ENCODE results near the gene PPP2R2B.

The PPP2R2B gene

DNA sequence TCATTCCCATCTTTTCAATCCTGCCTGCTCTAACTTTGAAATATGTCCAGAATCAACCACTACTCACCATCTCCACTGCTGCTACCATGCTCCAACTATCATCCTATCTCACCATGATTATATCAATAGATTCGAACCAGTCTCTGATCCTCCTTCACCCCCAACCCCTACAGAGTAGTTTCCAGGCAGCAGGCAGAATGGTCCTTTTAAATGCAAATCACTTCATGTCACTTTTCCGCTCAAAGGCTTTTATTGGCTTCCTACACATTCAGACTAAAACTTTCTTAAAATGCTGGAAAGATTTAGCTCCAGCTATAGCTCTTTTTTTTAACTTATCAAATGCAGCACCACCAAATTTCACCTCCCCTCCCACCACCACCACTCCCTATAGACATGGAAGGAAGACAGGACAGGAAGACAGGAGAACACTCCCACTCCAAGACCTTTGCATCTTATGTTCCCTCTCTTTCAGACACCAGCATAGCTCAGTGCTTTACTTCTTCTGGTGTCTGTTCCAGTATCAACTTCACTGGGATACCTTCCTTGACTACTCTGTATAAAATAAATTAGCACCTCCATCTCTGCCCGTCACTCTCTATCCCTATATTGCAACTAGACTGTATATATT lies 9.9 kb upstream of the PPP2R2B start:
- no peak for DNase-seq (ENCODE audit: low read depth in 2 of 2)

DNA sequence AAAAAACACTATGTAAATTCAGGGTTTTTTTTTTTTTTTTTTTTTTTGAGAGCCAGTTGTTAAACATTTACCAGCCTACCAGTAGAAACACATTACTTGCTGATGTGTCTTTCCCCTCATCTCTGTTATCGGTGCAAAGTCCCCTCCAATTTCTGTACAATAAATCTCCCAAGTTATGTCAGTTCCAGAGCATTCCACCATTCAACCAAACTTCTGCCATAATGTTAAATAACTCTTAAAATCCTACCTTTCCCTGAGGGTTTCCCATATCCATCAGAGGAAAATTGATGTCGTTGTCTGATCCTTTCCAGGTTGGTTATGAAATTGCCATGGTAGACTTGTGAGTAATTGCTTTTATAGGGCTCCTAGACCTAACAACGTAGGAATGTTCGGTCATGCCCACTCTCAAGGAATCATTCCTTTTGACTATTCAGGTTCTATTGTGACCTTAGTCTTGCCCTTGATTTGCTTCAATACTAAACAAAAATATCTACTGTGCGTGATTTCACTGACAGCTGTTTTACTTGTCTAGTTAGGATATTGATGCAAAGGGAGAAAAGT lies 5.6 kb upstream of the PPP2R2B start:
- no peak for DNase-seq (ENCODE audit: low read depth in 2 of 2)

DNA sequence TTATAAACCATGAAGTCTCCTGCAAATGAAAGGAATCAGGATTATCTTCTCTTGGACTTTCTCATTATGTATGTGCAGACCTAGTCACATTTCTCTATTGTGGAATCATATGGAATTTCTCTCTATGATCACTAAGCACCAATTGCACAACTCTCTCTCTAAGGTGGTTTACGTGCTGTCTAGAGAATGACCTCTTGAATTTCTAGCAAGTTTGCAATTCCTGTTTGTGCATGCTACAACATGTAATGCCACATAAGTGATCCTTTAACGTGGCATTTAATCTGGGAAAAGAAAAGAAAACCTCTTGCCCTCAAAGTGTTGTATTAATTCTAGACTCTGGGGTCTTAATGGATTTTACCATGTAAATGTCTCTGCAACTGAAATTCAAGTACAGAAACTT lies 5.0 kb upstream of the PPP2R2B start:
- no peak for DNase-seq (ENCODE audit: low read depth in 2 of 2)

DNA sequence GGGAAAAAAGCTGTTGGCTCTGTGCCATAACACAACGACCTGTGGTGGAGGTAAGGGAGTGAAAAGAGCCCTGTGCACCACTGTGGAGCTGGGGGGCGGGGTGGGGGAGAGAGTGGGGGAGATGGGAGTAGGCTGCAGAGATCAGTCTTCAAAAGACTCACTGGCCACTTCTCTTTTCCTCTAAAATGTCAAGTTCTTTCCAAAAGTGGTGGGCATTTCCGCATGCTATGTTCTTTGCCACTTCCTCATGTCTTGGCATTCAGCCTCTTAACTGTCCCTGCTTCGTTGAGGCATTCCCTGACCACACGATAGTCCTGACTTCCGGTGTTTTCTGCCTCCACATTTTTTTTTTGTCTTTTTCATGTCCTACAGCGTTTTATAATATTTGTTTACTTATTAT lies 2.4 kb upstream of the PPP2R2B start:
- DNase-seq (ENCODE audit: low read depth in 2 of 2): no peak

DNA sequence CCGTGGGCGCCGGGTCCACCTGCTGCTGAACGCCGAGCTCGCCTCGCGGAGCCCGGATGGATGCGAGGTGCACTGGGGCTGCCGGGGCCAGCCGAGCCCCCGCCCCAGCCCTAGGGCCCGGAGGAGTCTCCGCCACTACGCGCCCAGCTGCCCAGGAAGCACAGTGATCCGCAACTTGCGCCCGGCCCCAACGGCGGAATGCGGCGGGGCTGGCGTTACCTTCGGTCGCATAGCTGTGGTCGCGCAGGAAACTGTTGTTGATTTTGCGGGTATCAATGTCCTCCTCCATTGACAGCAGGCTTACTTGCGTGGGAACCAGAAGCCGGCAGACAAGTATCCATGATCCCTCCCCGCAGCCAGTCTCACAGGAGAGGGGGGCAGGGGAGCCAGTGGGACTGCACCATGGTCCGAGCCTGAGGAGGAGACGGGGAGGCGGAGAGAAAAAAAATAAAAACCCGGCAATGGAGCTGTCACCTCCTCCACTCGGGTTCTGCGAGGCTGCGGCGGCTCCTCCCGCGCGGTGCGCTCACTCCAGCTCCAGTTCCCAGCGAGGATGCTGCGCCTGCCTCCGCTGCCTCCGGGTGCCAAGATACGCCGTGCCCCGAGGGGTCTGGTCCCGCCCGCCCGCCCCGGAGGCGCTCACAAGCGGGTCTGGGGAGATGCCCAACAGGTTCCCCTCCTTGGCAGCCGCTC lies 628 bp downstream of the PPP2R2B start:
- DNase-seq (ENCODE audit: low read depth in 2 of 2): no peak

DNA sequence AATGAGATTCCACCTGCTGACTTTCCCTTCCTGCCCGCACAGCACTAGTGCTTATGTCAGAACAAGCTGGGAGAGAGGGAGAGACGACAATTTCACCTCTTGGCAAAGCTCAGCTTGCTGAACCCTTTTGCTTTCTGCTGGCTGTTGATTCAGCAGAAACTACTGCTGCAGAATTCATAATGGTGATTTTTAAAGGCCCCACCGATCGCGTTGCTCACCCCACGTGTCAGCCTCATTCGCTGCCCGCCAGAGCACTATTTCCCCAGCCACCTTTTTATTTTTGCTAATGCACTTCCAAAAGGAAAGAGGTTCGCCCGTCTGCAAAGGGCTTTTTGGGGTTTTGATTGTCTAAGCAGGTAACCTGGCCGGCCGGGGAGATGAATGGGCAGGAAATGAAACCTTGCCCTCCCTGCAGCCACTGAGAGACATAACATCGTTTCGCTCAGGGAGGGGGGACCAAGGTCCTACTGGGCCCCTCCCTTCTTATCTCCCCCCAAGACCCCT lies 1.3 kb downstream of the PPP2R2B start:
- no peak for DNase-seq (ENCODE audit: low read depth in 2 of 2)

DNA sequence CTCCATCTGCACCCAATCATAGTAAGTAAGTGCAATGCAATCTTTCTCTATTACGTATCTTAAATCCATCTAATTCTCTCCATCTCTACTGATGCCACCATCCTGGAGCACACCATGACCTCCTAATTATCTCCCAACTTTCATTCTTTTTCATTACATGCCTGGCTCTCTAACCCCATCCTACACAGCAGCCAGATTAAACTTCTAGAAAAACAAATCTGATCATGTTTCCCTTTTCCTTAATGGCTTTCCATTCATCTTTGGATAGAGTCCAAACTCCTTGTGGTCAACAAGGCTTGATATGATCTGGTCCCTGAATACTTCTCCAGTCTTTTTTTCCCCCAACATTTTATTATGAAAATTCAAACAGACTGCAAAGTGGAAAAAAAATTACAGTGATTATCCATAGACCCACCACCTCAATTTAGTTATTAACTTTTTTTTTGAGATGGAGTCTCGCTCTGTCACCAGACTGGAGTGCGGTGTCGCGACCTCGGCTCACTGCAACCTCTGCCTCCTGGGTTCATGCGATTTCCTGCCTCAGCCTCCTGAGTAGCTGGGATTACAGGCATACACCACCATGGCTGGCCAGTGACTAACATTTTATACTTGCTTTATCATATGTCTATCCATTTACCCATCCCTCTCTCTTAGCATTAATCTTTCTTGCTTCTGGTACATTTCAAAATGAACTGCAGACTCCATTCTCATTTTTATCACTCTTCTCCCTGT lies 5.2 kb downstream of the PPP2R2B start:
- DNase-seq (ENCODE audit: low read depth in 2 of 2): no peak

DNA sequence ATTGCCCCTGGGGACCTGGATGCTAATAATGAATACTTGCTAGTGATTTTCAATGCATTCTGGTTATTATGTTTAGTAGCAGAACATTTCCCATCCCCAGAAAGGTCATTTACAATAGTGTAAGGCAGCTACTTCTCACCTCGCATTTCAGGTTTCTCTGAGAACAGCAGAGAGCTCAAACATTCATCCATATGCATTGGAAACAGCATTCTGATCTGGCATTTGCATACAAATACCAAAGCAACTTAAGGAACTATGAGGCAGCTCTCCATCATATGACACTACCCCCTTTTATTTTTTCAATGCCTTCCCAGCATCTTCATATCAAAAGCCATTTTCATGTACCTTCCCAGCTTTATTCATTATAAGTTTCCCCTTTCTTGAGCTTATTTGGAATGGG lies 6.4 kb downstream of the PPP2R2B start:
- no peak for DNase-seq (ENCODE audit: low read depth in 2 of 2)

DNA sequence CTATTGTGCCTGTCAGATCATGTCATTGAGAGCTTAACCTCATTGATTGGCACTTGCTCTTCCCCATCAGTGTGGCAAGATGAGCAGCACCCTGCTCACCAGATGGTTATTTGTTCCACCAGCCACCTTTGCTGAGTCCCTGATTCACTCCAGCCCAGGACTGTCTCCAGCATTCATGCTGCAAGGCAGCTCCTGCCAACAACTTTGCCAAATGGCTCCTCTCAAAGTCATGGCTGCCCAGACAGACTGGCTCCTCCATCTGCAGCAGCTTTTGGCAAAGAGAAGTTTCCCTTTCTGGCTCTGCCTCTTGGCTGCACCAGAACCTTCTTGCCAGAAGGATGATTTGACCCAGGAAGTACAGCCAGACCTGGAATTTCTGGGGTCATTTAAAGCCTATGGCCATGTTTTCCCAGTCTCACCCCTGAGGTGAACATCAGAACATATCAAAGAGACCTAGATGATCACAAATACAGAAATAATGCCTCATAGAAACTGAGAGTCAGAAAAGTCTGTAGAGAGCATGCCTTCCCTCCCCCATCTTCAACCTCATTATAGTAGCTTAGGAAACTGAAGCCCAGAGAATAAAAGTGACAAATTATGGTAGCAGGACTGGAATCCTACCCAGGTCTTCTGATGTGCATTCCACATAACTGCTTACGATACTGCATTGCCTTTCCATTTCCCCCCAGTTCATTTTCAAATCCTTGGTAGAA lies 10.4 kb downstream of the PPP2R2B start:
- no peak for DNase-seq (ENCODE audit: low read depth in 2 of 2)

DNA sequence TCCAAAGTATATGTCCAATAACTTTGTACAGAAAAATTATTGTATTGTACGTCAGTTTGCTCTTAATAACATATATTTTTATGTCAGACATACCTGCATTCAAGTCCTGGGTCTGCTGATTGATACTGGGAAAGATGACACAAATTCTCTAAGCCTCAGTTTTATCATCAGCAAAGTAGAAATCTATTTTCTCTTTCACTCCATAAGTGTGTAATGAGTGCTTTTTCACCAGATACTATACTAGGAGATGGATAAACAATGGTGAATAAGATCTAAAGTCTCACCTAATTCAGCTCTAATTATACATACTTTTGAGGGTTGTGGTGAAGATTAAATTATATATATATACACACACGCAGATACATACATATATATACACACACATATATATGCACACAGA lies 12.3 kb downstream of the PPP2R2B start:
- no peak for DNase-seq (ENCODE audit: low read depth in 2 of 2)

DNA sequence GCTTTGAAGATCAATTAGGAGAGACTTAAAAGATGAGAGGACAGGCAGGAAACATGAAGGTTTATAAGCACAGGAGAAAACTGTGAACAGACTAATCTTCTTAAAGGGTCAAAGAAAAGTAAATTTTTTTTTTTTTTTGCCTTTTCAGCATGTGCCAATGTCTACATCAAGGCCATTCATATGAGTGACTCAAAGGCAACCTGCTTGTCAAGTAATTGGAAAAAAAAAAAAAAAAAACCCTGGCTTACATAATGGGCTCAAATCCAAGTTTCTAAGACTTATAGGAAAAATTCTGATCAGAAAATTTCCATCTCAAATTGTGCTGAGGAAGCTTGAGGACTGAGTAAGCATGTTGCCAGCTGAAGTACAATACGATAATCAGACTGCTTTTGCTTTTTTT lies 15.9 kb downstream of the PPP2R2B start:
- DNase-seq (ENCODE audit: low read depth in 2 of 2): no peak

DNA sequence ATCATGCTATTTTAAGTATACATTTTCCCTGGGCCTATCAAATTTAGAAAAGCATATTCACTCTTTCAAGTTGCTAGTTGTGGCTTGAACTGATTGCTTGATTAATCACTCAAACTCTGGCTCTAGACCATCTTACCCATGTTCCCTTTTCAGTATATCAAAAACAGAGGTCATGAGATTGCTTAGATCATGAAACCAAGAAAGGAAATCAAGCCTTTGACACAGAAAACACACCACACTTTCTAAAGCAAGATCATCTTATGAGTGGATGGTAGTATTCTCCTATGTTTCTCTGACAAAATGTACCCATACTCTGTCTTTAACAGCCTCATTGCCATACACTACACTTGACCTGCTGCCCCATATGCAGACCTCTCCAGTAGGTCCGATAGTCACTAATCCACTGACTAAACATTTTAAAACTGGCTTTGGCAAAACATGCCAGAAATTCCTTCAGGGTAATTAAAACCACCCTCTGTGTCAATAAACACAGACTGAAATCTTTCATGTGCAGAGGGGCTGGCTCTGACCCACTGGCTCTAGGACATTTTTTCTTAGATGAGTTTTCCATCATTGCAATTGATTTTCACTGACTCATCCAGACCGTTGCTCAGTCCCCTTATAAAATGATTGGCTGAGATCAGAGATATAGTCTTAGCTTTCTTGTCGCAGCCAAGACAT lies 18.2 kb downstream of the PPP2R2B start:
- DNase-seq (ENCODE audit: low read depth in 2 of 2): no peak

DNA sequence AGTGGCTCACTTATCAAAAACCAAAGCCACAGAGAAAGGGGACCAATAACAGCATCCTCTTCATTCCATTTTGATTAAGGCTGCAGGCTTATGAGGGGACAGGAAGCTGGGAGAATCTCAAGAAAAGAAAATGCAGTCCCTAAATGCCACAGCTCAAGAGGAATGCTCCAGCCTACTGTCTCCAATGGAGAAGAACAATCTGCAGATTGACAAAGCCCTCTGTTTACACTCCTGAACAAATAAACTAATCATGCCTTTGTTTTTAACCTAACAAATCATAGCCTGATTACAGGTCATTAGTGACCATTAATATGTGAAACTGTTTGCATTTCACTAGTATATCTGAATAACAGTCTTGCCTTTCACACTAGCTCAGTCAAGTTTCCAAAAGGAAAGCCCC lies 26.5 kb downstream of the PPP2R2B start:
- no peak for DNase-seq (ENCODE audit: low read depth in 2 of 2)

DNA sequence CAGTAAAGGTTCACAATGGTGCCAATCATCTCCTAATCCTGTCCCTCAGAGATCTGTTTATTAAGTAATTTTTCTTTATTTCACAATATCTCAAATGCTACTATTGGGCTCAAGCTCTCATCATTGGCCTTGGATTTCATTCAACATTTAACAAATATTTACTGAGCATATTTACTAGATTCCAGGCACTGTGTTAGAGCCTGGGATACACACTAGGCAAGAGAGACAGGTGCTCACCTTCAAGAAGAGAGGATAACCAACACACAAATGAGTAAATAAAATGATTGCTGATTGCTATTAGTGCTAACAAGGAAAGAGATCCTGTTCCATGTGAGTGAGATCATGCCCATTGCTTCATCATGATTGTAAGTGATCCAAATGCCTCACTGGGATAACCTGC lies 27.4 kb downstream of the PPP2R2B start:
- no peak for DNase-seq (ENCODE audit: low read depth in 2 of 2)

DNA sequence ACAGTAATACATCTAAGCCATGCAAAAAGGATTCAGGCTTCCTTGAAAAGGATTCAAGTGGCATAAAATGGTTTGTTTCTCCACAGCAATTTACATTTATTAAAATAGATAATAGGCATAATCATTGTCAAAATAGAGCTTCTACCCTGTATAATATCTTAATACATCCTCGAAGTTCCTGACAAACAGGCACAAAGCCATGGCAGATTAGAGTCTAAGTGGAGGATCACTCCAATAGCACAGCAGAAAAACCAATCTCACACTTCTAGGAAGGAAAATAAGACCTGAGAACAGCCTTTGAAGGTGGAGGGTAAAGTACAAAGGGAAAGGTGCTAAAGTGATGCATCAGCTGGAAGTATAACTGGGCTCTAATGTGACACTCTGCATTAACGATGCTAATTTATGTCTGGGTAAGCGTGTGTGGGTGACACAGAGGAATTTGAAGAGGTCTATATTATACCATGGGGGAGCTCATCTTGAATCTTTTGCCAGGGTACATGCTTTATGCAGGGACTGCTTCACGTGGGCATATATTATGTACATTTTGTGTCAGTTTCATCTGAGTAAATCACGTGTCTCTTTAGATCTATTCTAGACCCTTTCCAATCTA lies 28.8 kb downstream of the PPP2R2B start:
- DNase-seq (ENCODE audit: low read depth in 2 of 2): no peak

DNA sequence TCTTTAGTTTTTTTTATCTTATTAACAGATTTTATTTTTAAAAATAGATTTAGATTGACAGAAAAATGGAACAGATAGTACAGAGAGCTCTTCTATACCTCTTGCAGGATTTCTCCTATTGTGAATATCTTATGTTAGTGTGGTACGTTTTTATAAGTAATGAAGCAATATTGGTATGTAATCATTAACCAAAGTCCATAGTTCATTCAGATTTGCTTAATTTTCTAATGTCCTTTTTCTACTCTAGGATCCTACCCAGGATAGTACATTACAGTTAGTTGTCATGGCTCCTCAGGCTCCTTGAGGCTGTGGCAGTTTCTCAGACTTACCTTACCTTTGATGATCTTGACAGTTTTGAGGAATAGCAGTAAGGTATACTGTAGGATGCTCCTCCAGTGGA lies 30.4 kb downstream of the PPP2R2B start:
- DNase-seq (ENCODE audit: low read depth in 2 of 2): no peak

DNA sequence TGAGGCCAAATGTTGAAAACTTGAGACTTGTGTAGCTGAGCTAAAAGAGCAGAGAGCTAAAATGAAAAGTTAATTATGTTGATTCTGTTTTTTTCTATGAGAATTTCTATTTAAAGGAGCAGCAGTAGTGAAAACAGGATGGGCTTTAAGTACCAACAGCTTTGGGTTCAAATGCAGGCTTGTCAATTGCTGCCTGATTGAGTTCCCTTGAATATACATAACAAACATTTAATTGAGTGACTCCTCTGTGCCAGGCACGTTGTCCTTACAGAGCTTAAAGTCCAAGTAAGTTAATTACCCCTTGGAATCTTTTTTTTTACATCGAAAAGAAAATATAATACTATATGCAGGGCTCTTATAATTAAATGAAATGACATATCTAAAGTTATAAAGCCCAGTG lies 38.5 kb downstream of the PPP2R2B start:
- DNase-seq (ENCODE audit: low read depth in 2 of 2): no peak

DNA sequence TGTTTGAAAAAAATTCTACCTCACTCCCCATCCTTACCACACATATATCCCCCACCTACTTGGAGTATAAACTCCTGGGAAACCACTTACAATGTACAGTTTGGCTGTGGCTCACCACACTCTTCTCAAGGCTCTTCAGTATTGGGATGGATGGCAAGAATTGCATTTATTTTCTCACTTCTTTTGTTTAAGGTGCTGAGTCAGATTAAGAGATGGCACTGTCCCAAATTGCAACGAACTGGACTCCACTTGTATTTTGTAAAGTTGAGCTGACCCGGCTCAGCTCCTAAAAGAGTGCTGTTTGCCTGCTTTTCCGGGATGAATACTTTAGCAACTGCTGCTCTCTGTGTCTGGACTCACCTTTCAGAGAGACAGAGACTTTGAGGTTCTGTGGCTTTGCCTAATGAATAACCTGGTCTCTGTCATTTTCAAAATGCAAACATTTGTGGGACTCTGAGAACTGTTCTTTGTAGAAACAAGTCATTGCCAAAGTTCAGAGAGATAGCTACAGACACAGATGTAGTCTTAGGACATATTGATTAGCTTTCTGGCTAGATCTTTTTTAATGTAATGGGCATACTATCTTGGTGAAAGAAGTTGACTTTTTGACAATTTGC lies 42.2 kb downstream of the PPP2R2B start:
- DNase-seq (ENCODE audit: low read depth in 2 of 2): no peak

DNA sequence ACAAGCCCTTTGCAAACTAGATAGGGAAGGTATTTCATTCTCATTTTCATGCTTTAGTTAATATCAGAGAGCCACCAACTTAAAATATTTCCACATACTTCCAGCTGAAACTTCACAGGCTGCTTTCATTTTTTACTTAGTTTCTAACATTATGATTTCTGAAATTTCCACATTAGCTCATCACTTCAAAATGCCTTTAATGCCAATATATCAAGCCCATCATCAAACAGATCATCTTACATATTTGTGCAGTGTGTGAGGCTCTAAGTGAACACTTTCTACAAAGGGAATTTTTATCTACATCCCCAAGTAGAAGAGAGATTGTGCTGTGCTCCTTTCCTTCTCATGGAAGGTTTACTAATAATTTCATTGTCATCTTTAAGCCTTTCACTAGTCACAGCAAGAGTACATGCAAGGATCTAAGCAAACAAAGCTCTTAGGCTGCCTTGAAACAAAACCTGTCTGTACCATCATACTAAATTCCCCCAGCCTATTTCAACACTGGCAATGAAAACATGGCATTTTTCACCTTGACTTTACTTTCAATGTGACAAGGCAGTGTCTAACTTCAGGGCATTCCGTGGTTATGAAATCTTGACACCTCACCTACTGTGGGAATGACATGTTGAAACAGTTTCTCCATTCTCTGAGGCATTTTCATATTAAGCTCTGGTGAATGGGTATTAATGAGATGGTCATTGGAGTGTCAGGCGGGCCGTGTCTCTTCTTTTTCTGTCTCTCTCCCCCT lies 45.4 kb downstream of the PPP2R2B start:
- no peak for DNase-seq (ENCODE audit: low read depth in 2 of 2)

DNA sequence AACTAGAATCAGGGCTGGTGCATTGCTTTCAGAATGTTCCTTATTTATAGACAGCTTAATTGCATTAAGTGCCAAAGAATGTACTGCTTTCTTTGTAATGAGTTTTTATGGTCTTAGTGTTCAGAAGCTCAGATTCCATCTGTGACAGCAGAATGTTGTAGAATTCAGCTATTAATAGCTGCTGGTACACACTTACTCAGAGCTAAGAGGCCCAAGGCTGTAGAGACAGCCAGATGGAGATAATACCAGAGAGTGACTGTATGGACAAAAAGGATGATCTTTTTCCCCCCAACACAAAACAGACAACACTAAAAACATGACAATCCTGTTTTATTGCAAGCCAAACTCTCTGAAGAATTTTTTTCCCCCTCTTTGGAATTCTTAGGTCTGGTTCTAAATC lies 50.2 kb downstream of the PPP2R2B start:
- no peak for DNase-seq (ENCODE audit: low read depth in 2 of 2)
